Measurements from ENCODE around the gene PARK7.

The PARK7 gene

DNA sequence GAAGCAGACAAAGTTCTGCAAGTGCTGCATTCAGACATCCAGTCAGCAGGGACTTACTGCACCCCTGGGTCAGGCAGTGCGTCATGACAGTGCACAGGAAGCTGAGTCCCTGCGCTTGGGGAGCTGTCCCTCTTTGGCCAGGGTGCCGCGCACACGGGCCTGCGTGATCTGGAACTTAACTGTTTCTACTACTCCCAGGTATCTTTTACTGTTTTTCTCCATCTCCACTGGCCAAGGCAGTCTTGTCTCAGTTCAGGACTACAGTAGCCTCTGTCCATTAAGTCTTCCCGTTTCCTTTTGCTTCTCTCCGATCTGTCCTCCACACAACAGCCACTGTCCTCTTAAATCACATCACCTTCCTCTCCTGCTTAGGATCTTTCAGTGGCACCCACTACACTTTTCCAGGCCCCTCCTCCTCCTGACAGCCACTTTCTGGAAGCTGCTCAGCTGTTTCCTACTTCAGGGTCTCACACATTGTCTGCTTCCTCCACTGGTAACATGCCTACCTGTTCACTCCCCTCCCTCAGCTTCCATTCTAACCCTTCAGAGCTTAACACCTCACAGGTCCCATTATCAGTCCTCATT lies 48.7 kb downstream of the PARK7 start:
- DNase-seq (ENCODE audit: low read depth, low spot score): peak; percentile 35

DNA sequence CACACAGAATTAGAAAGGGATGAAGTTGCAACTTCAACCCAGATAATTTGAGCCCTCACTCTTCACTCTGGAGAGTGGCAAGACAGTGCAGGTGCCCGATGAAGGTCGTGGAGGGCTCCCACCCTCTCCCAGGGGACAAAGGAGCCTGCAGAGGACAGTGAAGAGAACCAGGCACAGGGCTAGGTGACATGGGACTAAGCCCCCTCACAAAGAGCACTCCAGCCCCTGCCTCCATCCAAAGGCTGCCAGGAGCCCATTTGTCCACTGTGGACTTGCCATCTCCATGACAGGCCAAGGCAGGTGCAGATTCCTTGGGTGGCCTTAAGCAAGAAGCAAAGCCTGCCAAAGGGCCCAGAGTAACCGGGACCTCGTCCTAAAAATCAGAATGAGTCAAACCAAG lies 49.5 kb downstream of the PARK7 start:
- no peak for DNase-seq (ENCODE audit: low read depth, low spot score)

DNA sequence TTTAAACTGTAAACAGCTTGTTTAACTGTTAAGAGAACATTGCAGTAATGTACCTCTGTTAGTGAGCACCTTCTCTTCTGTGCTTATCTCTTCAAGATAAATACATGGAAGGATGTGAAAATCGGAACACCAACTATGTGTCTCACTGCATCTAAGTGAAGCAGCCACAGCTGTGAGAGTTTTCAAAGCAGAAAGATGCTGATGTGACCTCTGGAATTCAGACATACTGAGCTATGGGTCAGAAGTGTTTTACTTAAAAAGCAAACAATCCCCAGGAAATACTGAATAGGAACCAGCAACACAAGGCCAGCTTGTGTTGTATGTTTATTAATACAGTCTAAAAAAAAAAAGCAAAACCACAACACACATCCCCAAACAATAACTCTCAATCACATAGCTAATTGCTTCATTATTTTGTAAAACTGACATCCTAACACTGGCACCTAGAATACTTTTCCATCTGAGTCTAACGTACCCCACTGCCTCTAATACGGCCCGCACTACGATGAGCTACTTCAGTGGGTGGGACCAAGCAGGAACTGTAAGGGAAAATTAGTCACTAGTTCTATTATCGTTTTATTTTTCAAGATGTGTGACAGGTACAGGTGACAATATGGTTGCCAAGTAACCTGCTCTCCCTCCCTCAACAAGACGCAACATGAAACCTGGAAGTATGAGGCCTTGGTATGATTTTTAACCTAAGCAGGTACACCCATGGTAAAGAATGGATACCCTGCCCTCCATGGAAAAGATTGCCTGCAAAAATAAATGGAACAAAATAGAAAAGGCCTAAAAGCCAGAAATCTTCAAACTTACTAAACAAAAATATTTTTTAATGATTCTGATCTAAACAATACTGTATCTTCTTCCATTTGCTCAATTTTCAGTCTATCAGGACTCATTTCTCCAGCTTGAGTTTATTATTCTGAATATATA lies 50.7 kb downstream of the PARK7 start:
- DNase-seq (ENCODE audit: low read depth, low spot score): no peak

DNA sequence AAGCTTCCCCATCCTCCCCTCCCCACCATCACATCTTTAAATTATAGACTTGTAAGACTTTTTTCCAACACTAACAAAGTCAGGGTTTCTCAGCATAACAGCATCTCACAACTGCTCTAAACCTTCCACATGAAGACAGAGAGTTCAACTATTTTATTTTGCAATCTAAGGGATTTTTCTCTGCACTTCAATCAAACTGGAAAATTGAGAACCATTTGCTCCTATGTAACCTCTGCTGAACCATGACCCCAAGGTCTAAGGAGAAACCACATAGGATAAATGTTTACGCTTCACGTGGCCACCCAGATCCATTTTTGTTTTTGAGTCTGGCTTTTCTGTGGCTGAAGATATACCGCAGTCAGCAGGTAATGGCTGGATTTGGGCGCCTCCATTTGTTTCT lies 51.4 kb downstream of the PARK7 start:
- no peak for DNase-seq (ENCODE audit: low read depth, low spot score)

DNA sequence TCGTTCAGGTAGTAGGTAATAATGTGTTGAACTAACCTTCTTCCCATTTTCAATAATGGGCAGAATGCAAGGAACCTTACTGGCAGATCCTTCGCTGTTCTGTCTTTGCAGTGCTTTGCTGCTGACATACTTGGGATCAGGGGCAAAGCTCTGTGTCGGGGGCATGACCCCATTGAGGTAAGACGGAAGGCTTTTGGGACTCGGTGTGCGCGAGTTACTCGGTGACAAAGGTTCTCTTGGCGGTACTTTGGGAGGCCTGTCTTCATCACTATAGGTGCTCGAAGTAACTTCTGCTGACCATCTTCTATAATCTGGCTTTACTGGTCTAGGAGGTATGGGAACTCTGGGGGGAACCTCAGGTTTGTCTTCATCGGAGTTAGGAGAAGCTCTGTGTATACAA lies 51.9 kb downstream of the PARK7 start:
- DNase-seq (ENCODE audit: low read depth, low spot score): no peak

DNA sequence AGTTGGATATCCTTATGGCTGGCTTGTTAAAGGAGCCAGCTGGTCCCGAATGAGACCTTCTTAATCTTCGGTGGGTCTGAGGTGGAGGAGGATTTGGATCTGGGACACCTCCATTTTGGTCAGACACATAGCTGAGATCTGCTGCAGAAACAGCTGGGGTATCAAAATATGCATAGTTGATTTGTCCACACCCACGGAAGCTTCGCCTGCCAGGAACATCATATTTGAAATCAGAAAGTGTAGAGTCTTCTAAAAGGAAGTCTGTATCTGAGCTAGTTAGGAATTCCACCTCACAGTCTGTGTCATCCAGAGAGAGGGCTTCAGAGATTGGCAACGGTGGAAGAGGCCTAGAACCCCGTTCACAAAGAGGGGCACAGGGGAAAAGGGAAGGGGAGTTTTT lies 52.3 kb downstream of the PARK7 start:
- no peak for DNase-seq (ENCODE audit: low read depth, low spot score)

DNA sequence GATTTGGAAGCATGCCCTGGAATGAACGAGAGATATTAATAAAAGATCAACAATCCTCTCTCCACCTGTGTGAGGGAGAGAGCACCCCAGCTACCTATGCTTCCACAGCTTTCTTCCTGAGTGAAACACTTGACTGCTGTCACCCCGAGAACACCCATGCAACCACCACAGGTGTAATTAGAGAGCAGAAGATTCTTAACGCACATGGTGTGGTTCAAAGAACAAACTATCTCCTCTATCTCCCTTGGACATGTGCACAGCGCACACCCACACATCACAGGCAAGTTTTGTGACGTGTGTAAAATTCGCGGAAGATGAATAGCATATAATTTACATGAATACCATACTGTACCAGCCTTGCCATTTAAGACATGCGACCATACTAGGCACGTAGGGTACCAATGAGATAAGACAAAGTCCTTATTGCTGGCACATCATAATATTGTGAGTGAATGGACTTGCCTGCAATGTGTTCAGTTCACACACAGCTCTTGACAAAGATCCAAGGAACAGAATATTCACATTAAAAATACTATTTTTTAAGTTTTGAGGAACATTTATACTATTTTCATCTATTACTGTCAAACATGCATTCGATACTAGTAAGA lies 53.0 kb downstream of the PARK7 start:
- no peak for DNase-seq (ENCODE audit: low read depth, low spot score)

DNA sequence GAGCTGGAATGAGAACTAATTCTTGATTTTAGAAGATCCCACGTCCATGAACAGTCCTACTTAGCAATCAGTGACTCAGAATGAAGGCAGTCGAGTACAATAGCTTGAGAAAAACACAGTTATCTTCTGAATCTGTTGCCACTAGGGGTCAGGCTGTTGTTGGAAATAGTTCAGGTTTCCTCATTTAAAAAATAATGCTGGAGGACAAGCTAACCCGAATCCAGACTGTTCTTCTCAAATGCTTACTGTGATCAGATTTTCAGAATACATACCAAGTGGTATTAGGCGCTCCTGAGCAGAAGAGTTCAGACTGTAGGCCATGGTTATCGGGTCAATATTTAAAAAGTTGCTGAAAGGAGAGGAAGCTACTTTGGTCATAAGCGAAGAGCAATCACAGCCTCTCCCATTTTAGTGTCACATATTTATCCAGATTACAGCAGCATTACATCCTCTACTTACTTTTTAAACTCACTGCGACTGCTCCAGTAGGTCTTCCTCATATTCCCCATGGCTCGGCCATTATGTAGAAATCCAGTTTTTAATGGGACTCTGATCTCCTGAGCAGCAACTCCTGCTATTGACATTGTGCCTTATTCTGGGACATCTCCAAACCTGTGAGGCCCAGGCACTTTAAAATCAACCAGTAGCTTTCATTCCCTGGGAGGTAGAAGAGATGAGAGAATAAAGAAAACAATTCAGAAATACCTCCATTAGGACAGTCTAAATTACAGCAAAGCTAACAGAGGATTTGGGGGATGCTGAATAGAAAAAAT lies 53.7 kb downstream of the PARK7 start:
- peak; percentile 89 for DNase-seq (ENCODE audit: low read depth, low spot score)

DNA sequence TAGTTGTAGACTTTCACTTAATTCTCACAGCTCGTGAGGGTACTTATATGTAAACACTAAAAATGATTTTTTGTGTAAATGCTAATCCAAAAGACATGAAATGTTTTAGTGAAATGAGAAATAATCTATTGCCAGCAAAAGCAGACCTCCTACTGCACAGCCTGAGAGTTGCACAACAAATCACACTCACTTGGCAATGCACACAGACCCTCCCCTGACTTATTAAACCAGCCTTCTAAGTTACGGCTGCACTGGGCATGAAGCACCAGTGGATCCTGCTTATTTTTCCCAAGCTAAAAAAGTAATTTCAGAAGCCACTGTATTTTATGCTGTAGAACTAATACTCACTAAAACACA lies 54.3 kb downstream of the PARK7 start:
- peak; percentile 62 for DNase-seq (ENCODE audit: low read depth, low spot score)

DNA sequence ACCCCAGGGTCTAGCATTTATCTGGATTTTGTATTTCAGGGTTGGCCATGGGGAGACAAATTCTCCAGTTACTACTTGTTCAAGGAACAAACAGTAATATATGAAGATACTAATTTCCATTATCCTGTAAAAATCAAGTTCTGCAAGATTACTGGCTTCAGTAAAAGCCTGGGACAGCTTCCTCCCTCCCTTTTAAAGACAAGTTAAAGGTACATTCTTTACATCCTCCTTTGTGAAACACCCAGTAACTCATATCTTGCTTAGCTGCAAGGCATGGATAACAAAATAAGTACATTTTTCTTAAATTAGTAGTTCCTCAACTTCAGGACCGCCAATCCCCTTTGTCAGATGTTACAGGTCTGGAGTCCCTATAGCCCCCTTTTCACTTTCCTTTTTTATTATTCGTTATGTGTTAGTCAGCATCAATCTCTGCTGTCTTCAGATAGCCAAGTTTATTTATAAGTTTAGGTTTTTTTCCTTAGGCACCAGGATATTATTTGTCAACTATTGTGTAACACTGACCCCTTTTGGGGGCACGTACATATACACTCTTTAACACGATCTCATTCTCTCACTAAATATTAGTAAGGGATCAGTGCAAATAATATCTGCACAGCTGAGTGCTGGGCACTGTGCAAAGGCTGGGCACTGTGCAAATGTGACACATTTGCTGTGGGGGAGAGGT lies 54.8 kb downstream of the PARK7 start:
- DNase-seq (ENCODE audit: low read depth, low spot score): peak; percentile 39

DNA sequence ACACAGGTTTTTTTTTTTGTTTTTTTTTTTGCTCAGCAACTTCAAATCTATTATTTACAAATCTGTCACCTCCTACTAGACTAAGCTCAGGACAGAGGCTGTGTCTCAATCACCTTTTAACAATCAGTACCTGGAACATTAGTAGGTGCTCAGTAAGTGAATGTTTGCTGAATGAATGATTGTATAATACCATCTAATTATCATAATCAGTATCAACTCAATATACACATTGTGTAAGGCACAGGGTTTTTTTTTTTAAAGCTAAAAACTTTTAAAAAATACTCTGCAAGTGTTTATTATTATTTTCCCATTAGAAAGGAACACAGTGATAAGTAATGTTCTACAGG lies 55.4 kb downstream of the PARK7 start:
- DNase-seq (ENCODE audit: low read depth, low spot score): no peak

DNA sequence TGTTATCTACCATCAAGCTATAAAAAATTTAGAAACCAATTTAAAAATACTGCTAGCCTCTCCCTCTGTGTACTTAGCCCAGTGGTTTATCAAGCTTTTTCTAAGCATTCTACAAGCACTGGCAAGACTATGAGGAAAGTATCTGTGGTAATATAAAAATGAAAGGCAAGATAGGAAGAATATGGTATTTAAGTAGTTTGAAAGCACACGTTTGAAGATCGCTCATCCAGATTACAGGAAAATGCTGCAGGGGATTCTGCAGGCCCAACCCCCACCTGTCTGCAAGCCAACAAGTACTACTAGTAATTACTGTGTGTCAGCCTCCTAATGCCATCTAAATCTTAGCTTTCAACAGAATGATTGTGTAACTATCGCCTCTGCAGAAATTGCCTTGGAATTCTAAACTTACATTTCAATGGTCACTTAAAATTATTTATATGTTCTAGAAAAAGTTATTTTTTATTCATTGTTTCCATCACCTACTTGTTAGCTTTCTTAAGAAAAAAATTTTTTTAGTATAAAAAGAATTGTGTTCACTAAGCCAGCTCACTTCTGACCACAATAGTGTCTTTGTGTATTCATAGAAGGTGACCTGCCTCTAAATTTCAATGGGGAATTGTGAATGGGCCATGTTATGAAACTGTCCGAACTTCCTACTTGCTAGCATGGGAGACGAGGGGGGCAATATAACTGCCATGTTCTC lies 56.1 kb downstream of the PARK7 start:
- peak; percentile 56 for DNase-seq (ENCODE audit: low read depth, low spot score)

DNA sequence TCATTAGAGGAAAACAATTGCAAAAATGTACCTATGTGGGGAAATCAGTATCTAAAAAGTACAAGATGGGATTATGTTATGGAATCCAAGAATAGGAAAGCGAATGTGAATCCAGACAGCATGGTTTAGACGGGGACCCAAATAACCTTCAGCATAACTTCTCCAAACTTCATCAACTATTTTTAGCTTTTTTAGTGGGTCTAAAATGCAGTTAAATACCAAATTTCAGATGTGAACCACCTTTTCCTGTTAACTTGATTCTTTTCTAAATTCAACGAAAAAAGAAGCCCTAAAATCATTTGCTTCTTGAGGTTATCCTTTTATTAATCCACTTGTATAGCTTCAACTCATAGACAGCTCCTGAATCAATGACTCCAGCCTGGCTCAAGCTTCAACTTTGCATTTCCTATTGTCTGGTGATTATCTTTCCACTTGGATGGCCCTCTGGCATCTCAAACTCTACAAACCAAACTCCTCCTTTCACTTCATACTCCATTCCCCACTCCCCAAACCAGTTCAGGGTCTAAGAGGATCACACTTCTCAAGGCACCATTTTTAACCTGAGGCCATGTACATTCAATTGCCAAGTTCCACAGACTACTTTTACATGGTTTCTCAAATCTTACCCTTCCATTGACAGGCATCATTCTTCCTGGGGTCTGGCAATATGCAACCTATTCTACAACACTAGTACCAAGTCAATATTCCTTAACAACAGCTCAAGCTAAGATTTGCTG lies 57.1 kb downstream of the PARK7 start:
- DNase-seq (ENCODE audit: low read depth, low spot score): peak; percentile 73

DNA sequence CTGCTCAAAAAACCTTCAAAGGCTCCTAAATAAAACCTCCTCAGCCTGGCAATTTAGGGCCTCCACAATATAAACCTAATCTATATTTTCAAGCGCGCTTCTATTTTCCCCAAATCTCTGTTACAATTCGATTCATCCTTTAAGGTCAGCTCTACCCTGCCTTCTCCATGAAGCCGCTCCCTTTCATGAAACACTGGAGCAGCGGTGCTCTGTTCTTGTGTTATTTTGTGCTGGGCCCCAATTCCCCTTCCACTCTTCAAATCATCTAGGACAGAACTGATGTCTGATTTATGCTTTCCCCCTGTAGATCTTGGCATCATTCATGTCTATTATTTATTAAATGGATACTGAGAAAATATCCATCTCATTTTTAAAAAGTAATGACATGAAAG lies 57.7 kb downstream of the PARK7 start:
- no peak for DNase-seq (ENCODE audit: low read depth, low spot score)

DNA sequence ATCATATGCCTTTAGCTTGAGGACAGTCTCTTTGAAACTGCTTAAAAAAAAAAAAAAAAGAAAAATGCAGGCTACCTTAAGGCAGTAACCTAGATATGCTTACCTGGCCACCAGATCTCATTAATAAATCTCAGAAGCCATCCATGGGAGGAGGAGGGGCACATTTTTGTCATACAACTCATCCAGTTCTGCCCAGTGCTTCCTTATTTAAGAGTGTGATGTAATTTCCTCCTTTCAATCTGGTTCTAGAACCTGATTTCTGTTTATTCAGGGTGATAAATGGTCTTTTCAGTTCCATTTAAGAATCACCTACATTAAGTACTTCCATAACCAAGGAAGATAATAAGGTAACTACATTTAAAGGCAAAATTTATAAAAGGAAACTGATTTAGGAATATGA lies 58.5 kb downstream of the PARK7 start:
- peak; percentile 69 for DNase-seq (ENCODE audit: low read depth, low spot score)

DNA sequence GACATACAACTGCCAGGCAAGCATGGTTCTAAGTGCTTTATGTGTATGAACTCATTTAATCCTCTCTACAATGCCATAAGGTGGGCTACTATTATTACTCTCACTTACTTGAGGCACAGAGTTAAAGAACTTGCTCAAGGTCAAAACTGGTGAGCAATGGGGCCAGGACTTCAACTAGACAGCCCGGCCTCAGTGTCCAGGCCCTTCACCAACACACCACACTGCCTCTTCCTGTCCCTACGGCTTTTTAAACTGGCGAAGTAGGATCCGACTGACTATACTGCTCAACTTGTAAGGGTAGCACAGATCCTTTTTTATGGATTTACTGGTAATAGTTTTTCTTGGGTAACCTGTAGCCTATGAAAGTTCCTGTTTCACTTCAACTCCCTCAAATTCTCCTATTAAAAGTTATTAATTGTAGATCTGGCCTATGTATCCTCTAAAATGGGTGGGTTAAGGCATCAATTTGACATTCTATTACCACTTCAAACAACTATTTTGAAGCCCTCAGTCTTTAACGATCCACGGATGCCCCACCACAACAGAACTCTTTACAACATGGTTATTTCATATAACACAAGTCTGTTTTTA lies 60.3 kb downstream of the PARK7 start:
- DNase-seq (ENCODE audit: low read depth, low spot score): no peak

DNA sequence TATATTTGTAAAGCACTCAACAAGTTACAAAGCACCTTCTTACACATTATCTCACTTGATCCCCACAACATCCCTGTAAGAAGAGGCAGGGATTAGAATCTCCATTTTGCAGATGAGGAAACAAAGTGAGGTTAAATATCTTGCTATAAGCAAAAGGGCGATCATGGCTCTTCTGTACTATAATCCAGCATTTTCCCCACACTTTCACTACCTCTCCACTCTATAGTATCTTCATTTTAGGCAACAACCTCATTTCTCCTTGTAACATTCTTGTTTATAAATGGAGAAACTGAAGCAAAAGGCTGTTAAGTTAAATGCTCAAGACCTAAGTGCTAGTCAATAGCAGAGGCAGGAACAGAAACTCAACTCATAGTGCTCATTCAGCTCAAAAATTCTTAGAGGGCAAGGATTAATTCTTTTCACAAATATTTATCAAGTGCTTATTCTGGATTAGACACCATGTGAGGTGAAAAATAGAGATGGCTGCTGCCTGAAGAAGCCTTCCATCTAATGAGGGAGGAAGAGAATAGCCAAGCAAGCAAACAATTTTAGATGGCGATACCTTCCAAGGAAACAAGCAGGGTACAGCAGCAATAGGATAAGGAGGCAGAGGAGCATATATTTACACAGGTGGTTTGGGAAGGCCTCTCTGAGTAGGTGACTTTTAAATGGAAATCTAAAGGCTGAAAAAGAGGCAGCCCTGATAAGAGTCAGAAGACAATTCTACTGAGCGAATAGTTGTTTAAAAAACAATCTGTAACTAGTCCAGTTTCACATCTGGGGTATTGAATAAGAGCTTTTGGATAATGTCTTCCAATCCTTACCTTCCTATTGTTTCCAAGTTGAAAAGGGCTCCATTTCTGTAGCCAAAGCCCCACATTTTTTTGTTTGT lies 61.1 kb downstream of the PARK7 start:
- no peak for DNase-seq (ENCODE audit: low read depth, low spot score)

DNA sequence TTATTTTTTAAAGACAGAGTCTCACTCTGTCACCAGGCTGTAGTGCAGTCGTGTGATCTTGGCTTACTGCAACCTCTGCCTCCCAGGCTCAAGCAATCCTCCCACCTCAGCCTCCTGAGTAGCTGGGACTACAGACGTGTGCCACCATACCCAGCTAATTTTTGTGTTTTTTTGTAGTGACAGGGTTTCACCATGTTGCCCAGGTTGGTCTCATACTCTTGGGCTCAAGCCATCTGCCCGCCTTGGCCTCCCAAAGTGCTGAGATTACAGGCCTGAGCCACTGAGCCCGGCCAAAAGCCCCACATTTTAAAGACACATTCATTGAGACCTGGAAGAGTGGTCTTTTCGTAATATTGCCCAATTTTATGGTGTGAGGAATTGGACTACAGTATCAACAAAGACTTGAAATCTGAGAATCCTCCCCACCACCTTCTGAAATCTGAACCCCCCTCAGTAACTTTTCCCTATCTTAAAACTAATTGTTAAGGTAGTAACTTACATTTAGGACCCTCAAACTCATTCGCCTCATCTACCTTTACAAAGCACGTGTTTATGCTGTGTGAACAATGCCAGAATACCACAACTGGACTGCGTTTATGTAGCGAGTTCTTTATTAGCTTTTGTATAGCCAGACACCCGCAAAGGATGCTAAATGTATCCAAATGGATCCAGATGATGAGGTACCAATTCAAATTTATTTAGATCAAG lies 61.9 kb downstream of the PARK7 start:
- no peak for DNase-seq (ENCODE audit: low read depth, low spot score)

DNA sequence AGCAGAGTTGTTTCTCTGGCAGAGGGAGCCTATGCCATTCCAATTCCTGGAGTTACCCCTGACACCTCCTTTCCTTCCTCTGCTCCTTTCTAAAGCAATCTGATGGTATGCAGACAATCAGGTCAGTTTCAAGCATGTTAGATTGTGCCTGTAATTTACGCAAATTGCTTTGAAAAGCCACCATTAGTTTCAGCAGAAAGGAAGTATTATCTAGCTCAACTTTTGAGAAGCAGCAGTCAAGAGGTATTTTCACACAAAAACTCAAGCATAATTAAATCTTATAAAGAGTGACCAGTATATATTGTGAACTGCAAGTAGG lies 62.4 kb downstream of the PARK7 start:
- DNase-seq (ENCODE audit: low read depth, low spot score): no peak
